Stimulated activated CD8-positive, alpha-beta memory T cell treated with anti-CD3 and anti-CD28 coated beads, Interleukin-7, amount 100 ng/mL, for 4 hours (primary cell): ENCODE results near the gene HAGH.
"Not testable (repeated sequence)": the region's sequence is repeated elsewhere in the genome, so short reads cannot be mapped to it uniquely, and the experiment has no call there.

Experiments used
- DNase-seq, 2 donors: peaks; one replicate each; pipeline ENCODE4 v3.0.0-alpha.2; 2020; ENCODE audit warnings: low read depth in 2 of 2

Gene HAGH

GRCh38 chr16:1810106-1810505 is 16.5 kb downstream of the HAGH start:
- DNase-seq, result no peak

GRCh38 chr16:1809281-1809801 is 17.3 kb downstream of the HAGH start:
- DNase-seq, result no peak

GRCh38 chr16:1808691-1809090 is 17.9 kb downstream of the HAGH start:
- no peak for DNase-seq

GRCh38 chr16:1807626-1808025 is 19.0 kb downstream of the HAGH start:
- no peak for DNase-seq

- DNase-seq, result no peak
Measured at GRCh38 chr16:1800701-1801100, 25.9 kb downstream of the HAGH start.

- DNase-seq, result not testable (repeated sequence)
Measured at GRCh38 chr16:1799263-1799662, 27.4 kb downstream of the HAGH start.

- no peak for DNase-seq
Measured at GRCh38 chr16:1794908-1795666, 31.5 kb downstream of the HAGH start.

GRCh38 chr16:1794221-1794871 is 32.3 kb downstream of the HAGH start:
- no peak for DNase-seq

- no peak for DNase-seq
Measured at GRCh38 chr16:1793578-1794220, 32.9 kb downstream of the HAGH start, which contains the start of gene IGFALS. Gene IGFALS, minus strand, starts transcription at chr16:1793705. Its CDS starts 53 bp downstream, at chr16:1793652.

- DNase-seq, result no peak
Measured at GRCh38 chr16:1792836-1793577, 33.6 kb downstream of the HAGH start.

- DNase-seq, result no peak
Measured at GRCh38 chr16:1791943-1792812, 34.4 kb downstream of the HAGH start.

- DNase-seq, result no peak
Measured at GRCh38 chr16:1791256-1791942, 35.2 kb downstream of the HAGH start.

GRCh38 chr16:1790611-1791255 is 35.9 kb downstream of the HAGH start:
- DNase-seq, result no peak

- DNase-seq, result no peak
Measured at GRCh38 chr16:1790261-1790610, 36.4 kb downstream of the HAGH start.

GRCh38 chr16:1789643-1790045 is 37.0 kb downstream of the HAGH start:
- no peak for DNase-seq

- DNase-seq, result no peak
Measured at GRCh38 chr16:1788708-1789100, 37.9 kb downstream of the HAGH start.

GRCh38 chr16:1788095-1788707 is 38.4 kb downstream of the HAGH start:
- no peak for DNase-seq

GRCh38 chr16:1787322-1788094 is 39.1 kb downstream of the HAGH start:
- DNase-seq, result no peak

GRCh38 chr16:1787056-1787321 is 39.6 kb downstream of the HAGH start:
- no peak for DNase-seq
